Body of pancreas (tissue), 4 donors: ENCODE results near the gene IL20RA.

ENCODE experiments used
- CTCF ChIP-seq, 7 experiments: fragments of 450-650 bp in 4 of 7; fragments of 200-600 bp in 3 of 7; sonication (generic) in 3 of 7; IDR thresholded peaks; one replicate each; pipeline ENCODE4 v1.5.1; 2016 to 2019; ENCODE audit warnings: antibody characterized with exemption in 7 of 7
- POLR2A ChIP-seq, 3 donors: fragments of 450-650 bp; IDR thresholded peaks; one replicate each; pipeline ENCODE4 v1.6.1; 2016; ENCODE audit warnings: antibody characterized with exemption in 3 of 3, mild to moderate bottlenecking in 2 of 3

- TF ChIP-seq POLR2A (IDR thresholded peaks at IDR 0.05) = no peak
- no peak for TF ChIP-seq CTCF (IDR thresholded peaks at IDR 0.05)
Measured at GRCh38 chr6:136960781-136961180, 84.0 kb downstream of the IL20RA start.
